Retinal pigment epithelial cell (primary cell): Measurements from ENCODE around the gene DNAH10.

Source experiments
- DNase-seq: peaks from one replicate; pipeline ENCODE4 v3.0.0-alpha.2; 2010; ENCODE audit warnings: low read depth
- H3K4me3 ChIP-seq: 2 replicates; pipeline ENCODE4 v1.5.1; 2011; ENCODE audit warnings: mild to moderate bottlenecking, low read length, control low read depth, moderate library complexity
- CTCF ChIP-seq: conservative IDR thresholded peaks from 2 replicates; pipeline ENCODE4 v1.5.1; 2011; ENCODE audit warnings: low read depth, low read length, control low read depth, inconsistent platforms

The DNAH10 gene

DNA sequence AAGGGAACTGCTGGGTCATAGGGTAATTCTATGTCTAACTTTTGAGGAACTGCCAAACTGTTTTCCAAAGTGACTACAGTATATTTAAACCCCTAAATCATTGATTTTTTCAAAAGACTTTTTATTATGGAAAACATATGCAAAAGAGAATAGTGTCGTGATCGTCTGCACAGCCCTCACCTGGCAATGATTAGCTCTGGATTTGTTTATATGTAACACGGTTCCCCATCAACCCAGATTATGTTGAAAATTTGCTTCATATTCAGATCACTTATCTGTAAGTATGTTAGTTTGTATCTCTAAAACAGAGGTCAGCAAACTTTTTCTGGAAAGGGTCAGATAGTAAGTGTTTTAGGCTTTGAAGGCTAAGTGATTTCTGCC is 157.9 kb downstream of the DNAH10 start:
- no peak for TF ChIP-seq CTCF
- H3K4me3 ChIP-seq: no peak overlapping the region
- DNase-seq: no peak

GRCh38 chr12:123923038-123923437 is 160.9 kb downstream of the DNAH10 start:
- TF ChIP-seq CTCF: no peak
- no peak for DNase-seq
- no peak overlapping the region for H3K4me3 ChIP-seq

- no peak overlapping the region for H3K4me3 ChIP-seq
- TF ChIP-seq CTCF: no peak
- DNase-seq: no peak
Measured at GRCh38 chr12:123923927-123924326, 161.8 kb downstream of the DNAH10 start.

- DNase-seq: no peak
- no peak for TF ChIP-seq CTCF
- no peak overlapping the region for H3K4me3 ChIP-seq
Measured at GRCh38 chr12:123924539-123924938, 162.4 kb downstream of the DNAH10 start.

- TF ChIP-seq CTCF: no peak
- no peak for DNase-seq
- H3K4me3 ChIP-seq: no peak overlapping the region
Measured at GRCh38 chr12:123928274-123928865, 166.3 kb downstream of the DNAH10 start.

GRCh38 chr12:123928897-123929296 is 166.8 kb downstream of the DNAH10 start:
- no peak overlapping the region for H3K4me3 ChIP-seq
- DNase-seq: no peak
- TF ChIP-seq CTCF: no peak

GRCh38 chr12:123929946-123930583 is 168.0 kb downstream of the DNAH10 start:
- no peak for DNase-seq
- TF ChIP-seq CTCF: no peak
- H3K4me3 ChIP-seq: no peak overlapping the region
